Measurements from ENCODE around the gene PBX4. TPM values are rescaled to one million over a fixed set of nuclear protein-coding genes. Genes with fewer than 3 reads are reported as not detected.

Gene PBX4
- total RNA-seq, 3 donors from 2014 or later (not counting 1 experiment from before 2014, with no cell fraction given) = 10.7 to 15.9 (median 11.1) TPM

DNA sequence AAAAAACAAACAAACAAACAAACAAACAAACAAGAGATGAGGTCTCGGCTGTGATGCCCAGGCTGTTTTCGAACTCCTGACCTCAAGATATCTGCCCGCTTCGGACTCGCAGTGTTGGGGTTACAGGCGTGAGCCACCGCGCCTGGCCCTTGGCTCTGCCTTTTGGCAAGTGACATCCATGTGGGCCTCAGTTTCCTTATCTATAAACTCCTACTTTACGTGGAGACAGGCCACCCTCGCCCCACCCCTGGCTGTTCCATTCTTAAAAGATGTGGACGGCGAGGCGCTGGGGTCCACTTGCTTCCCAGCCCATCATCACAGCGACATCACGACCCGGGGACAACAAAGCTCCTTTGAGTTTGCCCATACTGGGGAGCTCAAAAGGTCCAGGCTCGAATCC, 104.8 kb downstream of the PBX4 start:
- WGBS (ENCODE audit: insufficient coverage) = 89% methylated on average over 17 of the region's 17 CpGs
- no peaks in the 10 kb centered on the region for H3K27me3 ChIP-seq (ENCODE audit: control insufficient read depth, insufficient read depth, low read length)
- H3K27me3 Mint-ChIP-seq (ENCODE audit: low read depth in 2 of 2) = no peaks in the 10 kb centered on the region
- no peaks in the 10 kb centered on the region for H3K36me3 Mint-ChIP-seq
- ATAC-seq (no peak), DNase-seq (no peak)
- no peak overlapping the region for H3K27ac Mint-ChIP-seq
- intact Hi-C loops (cut with micrococcal nuclease) = no loop called here
- H3K9me3 ChIP-seq (ENCODE audit: control insufficient read depth, insufficient read depth, low read length) = no peaks in the 10 kb centered on the region
- no peaks in the 10 kb centered on the region for H3K36me3 ChIP-seq (ENCODE audit: control insufficient read depth, insufficient read depth, low read length)
- H3K27ac ChIP-seq (ENCODE audit: low read length) = no peak overlapping the region
- no peak overlapping the region for H3K4me3 ChIP-seq (ENCODE audit: low read length)
- no peaks in the 10 kb centered on the region for H3K9me3 Mint-ChIP-seq
- TF ChIP-seq, protein P1, sequence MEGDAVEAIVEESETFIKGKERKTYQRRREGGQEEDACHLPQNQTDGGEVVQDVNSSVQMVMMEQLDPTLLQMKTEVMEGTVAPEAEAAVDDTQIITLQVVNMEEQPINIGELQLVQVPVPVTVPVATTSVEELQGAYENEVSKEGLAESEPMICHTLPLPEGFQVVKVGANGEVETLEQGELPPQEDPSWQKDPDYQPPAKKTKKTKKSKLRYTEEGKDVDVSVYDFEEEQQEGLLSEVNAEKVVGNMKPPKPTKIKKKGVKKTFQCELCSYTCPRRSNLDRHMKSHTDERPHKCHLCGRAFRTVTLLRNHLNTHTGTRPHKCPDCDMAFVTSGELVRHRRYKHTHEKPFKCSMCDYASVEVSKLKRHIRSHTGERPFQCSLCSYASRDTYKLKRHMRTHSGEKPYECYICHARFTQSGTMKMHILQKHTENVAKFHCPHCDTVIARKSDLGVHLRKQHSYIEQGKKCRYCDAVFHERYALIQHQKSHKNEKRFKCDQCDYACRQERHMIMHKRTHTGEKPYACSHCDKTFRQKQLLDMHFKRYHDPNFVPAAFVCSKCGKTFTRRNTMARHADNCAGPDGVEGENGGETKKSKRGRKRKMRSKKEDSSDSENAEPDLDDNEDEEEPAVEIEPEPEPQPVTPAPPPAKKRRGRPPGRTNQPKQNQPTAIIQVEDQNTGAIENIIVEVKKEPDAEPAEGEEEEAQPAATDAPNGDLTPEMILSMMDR (IDR thresholded peaks at IDR 0.05) = no peak
- H3K4me1 Mint-ChIP-seq = peaks cover 0 to 9% of the 10 kb centered on the region in 2 donors
- H3K4me1 ChIP-seq (ENCODE audit: control insufficient read depth, insufficient read depth, low read length) = peaks cover 24% of the 10 kb centered on the region
- no peak overlapping the region for H3K4me3 Mint-ChIP-seq

Other genes with a start within 250 kb of the PBX4 start
- 100 to 1,000 TPM; 209 to 232 (median 230) TPM for gene GATAD2A, start 213.0 kb downstream of the PBX4 start, total RNA-seq
- 1 to 10 TPM; 2.2 to 2.5 (median 2.3) TPM for gene TSSK6, start 103.1 kb downstream of the PBX4 start, total RNA-seq
- 100 to 1,000 TPM; 165 to 191 (median 188) TPM for gene NDUFA13, start 102.5 kb downstream of the PBX4 start, total RNA-seq
- gene YJEFN3, start 89.8 kb downstream of the PBX4 start, total RNA-seq = 1 to 10 TPM; 4.0 to 6.0 (median 4.3) TPM
- under 1 TPM; 0.05 to 0.20 (median 0.11) TPM for gene CILP2, start 80.4 kb downstream of the PBX4 start, total RNA-seq
- gene LPAR2, start 9.5 kb upstream of the PBX4 start, total RNA-seq = 10 to 100 TPM; 52.1 to 81.5 (median 56.4) TPM
- gene GMIP, start 25.0 kb upstream of the PBX4 start, total RNA-seq = 100 to 1,000 TPM; 134 to 188 (median 150) TPM
- 10 to 100 TPM; 58.1 to 73.2 (median 67.7) TPM for gene ATP13A1, start 45.0 kb upstream of the PBX4 start, total RNA-seq
- 10 to 100 TPM; 35.7 to 58.7 (median 41.0) TPM for gene ZNF101, start 50.2 kb upstream of the PBX4 start, total RNA-seq
- gene ZNF14, start 114.4 kb upstream of the PBX4 start, total RNA-seq = 10 to 100 TPM; 12.7 to 18.6 (median 14.0) TPM
- gene ZNF506, start 203.1 kb upstream of the PBX4 start, total RNA-seq = 10 to 100 TPM; 35.0 to 62.8 (median 44.0) TPM
- gene ZNF253, start 247.2 kb upstream of the PBX4 start, total RNA-seq = 10 to 100 TPM in 2 of 3 donors, 1 to 10 TPM in 1; 8.6 to 14.7 (median 10.1) TPM